NCI-H510A (cell line): ENCODE results near the gene TMEM51.
A peak's percentile ranks its signal among the peaks of the same experiment; 100 is the strongest.
"Not testable (repeated sequence)": the region's sequence is repeated elsewhere in the genome, so short reads cannot be mapped to it uniquely, and the experiment has no call there.

Experiments
- DNase-seq: peaks from one replicate; lab custom pipeline; 2025; lab: John Stamatoyannopoulos, UW

The TMEM51 gene

DNA sequence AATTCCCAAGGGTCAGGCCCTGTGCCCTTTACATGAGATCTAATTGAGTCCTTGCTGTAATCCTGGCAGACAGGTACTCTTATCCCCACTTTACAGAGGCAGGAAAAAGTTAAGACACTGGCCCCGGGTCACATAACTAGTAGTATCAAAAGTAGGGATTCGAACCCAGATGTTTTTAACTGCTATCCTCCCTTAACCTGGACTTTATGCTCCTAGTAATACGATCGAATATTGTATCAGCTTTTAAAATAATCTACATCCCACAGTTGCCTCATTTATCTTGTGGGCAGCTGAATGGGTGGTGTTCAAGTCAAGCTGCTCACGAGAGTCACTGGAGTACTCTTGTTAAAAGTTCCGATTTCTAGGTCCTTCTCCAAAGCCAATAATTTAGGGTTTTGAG lies 25.5 kb upstream of the TMEM51 start:
- no peak for DNase-seq

DNA sequence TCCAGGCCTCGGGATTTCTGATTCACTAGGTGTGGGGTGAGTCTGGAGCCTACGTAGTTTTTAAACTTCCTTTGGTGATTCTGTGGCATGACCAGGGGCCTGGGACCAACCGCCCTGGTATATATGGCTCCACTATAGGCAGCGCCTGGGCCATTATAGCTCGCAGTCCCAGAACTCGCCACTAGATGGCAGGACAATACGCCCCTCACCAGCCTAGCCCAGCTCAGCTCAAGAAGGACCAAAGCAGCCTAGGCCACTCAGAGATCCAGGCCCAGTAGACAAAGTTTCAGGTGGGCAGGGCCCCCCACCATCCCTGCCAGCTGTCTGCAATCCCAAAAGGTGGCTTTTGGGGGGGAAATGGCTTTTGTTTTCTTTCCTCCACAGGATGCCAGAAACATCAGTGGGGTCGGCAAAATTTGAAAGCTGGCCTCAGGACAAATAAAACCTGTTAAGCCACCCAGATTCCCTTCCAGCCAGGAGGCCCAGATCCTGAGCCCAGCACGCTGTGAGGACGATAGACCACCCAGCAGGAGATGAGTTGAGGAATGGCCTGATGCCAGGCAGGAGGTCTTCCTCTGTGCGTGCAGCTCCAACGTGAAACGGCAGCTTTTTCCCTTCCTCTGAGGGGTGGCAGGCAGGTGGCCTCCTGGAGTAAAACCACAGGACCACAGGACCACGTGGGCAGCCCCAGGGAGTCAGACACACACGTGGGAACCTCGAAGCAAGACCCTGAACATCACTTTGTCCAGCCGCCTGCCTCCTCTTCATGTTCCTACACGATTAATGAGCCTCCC lies 24.8 kb upstream of the TMEM51 start:
- DNase-seq, result peak; percentile 51

DNA sequence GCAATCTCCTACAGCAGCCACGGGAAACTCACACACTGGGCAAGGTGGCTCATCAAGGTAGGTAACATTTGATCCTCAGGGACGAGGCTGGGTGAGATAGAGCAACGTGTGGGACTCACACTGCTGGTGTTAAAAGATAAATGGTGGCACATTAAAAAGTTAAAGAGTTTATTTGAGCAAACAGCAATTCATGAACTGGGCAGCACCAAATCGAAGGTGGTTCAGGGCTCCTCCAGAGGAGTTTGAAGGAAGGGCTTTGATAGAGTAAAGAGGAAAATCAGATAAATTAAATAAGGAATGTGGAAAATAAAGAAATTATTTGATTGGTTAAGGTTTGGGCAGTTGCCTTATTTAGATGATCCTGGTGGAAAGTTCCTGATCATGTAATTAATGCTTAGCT lies 23.6 kb upstream of the TMEM51 start:
- no peak for DNase-seq

DNA sequence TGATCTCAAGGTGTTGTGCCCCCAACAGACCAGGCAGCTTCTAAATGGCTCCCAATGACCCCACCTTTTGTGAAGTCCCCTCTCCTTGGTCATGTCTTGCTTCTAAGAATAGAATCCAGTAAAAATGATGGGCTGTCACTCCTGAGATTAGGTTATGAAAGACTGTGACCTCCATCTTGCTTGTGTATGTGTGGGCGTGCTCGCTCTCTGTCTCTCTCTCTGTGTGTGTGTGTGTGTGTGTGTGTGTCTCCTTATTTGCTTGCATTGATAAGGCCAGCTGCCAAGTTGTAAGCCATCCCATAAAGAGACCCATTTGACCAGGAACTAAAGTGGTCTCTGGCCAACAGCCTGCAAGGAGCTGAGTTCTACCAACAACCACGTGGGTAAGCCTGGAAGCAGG lies 22.9 kb upstream of the TMEM51 start:
- no peak for DNase-seq

DNA sequence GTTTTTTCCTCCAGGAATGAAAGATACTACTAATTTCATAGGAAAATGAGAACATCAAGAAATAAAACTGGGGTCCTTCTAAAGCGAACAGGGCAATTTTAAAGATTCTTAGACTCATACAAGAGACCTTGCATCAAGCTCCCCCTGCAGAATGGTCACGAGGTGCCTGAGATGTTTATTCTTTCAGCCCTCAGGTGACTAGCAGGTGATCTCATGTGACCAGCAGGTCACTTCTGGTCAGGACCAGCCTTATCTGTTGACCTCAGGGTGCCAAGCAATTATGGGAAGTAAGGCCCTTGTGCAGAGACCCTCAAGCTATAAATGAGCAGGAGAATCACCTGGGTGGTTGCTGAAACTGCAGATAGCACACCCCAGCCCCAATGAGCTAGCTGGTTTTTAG lies 20.6 kb upstream of the TMEM51 start:
- no peak for DNase-seq

DNA sequence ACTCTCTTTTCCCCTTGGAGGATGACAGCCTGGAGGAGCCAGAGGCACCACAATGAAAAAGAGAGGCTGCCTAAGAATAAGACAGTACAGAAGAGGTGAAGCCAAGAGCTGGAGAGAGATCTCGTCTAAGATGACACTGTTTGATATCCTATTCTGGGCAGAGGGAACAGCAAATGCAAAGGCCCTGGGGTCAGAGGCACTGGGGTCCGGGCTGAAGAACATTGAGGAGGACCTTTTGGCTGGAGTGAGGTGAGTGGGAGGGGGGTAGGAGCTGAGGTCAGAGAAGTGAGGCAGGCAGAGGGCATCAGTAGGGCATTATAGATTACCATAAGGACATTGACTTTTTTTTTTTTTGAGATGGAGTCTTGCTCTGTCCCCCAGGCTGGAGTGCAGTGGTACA lies 19.3 kb upstream of the TMEM51 start:
- no peak for DNase-seq

DNA sequence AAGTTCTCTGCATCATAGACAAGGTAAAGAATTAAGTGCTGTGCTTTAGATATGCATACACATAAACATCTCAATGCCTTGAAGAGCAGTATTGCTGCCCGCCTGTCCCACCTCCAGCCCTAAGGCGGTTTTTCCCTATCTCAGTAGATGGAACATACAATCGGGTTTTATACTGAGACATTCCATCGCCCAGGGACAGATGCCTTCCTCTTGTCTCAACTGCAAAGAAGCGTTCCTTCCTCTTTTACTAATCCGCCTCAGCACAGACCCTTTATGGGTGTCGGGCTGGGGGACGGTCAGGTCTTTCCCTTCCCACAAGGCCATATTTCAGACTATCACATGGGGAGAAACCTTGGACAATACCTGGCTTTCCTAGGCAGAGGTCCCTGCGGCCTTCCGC lies 17.9 kb upstream of the TMEM51 start:
- not testable (repeated sequence) for DNase-seq

DNA sequence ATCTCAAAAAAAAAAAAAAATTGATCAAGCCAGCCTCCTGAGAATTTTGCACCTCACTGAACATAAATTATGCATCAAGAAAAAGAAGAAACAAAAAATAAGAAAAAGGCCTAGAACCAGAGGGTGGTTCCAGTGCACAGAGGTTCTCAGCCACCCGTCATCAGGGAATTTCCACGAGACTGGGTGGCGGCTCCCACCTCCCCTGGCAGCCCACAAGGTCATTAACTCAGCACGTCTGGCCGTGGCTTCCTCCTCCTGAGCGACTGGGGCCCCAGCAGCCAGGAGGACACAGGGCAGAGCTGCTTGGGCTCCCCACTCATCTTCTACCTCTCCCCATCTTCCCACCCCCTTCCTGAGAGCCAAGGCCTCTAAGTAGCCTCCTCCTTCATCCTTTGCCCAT lies 15.7 kb upstream of the TMEM51 start:
- DNase-seq, result no peak

DNA sequence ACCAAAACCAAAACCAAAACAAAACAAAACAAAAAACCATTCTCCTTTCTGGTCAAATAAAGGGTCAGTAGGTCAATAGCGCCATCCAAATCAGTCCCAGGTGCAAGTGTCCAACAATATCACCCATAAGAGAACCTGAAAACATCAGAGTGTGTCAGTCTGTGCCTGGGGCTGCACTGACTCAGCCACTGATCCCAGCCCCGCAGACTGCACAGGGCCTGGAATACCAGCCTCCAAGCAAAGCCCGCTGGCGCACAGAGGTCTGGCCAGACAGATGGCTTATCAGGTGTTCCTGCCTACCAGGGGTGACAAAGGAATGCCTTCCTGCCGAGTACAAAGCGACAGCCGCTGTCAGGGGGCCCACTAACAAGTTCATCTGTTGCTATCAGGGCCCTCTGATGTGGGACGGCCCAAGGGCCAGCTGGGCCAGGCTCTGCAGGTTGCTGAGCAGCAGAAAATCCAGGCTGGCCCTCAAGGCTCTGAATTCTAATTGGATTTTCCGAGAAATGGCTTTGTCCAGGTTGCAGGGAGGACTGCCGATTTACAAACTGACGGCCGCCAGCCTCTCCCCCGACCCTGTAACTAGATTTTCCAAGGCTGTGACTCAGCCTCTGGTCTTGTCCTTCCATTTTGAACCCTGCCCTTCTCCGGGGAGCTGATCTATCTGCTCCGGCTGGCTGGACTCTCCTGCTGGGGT lies 13.7 kb upstream of the TMEM51 start:
- no peak for DNase-seq

DNA sequence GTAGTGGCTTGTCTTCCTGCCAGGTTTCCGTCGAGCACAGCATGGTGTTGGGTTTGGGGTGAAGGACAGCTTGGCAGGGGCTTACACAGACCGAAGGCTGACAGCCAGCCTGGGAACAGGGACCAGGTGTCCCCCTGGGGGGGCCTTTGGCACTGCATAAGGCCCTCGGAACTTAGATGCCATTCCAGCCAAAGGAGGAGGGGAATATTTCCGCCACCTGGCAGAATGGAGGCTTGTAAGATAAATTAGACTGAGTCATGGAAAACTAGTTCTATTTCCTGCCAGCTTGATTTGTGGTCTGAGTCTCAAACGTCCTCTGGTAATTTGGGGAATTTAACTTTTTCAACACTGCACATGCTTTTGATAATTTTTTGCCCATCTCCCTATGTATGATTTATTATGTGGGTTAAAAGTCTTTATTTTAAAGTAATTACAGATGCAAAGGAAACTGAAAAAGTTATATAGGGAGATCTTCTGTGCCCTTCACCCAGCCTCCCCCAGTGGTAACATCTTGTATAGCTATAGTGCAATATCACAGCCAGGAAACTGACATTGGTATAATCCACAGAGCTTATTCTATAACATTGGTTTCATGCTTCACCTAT lies 11.5 kb upstream of the TMEM51 start:
- no peak for DNase-seq

DNA sequence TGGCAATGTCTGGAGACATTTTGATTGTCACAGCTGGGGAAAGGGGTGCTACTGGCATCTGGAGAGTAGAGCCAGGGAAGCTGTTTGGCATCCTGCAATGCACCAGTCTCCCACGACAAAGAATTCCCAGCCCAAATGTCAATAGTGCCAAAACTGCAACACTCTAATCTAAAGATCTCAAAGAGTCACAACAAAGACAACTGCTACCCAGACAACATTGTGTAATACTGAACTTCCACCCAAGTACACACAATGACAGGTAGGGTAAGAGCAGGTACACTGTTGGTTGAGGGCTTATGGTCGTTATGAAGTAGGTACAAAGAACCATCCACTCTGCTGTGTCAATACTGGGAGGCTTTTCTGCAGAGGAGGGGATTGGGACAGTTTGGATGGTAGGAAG lies 8.2 kb upstream of the TMEM51 start:
- no peak for DNase-seq

DNA sequence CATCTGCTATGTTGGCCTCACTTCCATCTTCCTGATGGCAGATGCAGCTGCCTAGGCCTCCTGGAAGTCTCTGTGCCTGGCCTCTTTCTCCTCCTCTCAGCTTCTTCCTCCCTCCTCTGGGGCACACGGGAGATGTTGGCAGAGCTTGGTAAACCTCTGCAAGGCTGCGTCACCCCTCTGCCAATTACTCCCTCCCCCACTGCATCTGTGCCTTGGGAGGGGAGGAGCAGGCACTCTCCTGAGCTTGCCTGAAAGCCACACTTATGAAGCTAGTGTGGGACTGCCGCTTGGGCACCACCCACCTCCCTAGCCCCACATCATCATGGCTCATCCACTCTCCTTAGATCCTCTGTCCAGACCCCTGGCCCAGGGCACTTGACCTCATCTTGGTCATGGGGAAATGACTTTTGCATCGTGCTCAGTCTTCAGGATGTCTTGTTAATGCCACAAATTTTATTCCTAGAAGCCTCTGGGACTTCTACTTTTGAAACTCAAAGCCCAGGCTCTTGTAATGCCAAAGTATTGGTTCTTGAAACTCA lies 7.3 kb upstream of the TMEM51 start:
- DNase-seq, result no peak

DNA sequence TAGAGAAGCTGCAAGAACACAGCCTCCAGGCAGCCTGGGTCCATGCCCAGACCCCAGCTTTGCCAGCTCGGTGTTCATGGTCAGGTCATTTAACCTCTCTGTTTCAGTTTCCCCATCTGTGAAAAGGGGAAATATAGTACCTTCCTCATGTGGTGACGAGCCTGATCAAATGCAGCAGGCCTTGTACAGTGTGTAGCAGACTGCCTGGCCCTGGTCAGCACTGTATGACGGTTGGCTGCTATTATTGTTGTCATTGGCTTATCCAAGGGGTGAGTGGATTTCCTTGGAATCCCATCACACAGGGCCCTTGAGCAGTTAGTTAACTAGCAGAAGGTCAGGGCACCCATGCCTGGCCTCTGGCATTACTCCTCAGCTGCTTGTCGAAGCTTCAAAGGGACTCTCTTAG lies 6.6 kb upstream of the TMEM51 start:
- no peak for DNase-seq

DNA sequence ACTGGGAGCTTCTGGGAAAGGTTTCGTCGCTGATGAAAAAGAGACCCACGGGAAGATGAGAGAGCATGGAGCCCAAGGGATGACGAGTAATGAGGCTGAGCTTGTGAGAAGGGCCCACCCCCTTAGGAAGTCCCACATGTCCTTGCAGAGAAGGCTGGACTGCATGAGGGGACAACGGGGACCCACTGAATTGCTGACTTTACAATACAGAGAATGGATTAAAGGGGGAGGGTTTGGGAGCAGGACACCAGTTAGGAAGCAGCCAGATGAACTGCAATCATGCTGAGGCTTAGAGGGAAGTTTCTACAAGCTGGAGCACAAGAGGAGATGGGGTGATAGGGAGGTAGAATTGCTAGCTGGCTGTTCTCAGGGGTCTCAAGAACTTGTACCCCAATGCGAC lies 5.5 kb upstream of the TMEM51 start:
- DNase-seq, result no peak

DNA sequence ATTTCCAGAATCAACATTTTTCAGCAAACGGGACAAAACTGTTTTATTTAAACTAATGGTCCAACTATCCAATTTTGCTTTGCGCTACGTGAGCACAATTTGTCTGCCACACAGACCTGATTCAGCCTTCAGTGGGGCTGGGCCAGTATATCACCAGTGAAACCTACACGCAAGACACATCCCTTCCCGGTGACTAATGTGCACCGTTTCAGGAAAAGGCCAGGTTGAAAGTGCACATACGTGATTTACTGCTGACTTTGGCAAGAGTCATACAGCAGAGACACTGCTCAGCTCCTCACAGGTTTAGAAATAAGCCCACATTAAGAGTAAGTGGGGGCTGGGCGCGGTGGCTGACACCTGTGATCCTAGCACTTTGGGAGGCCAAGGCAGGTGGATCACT lies 5.1 kb upstream of the TMEM51 start:
- DNase-seq, result no peak

DNA sequence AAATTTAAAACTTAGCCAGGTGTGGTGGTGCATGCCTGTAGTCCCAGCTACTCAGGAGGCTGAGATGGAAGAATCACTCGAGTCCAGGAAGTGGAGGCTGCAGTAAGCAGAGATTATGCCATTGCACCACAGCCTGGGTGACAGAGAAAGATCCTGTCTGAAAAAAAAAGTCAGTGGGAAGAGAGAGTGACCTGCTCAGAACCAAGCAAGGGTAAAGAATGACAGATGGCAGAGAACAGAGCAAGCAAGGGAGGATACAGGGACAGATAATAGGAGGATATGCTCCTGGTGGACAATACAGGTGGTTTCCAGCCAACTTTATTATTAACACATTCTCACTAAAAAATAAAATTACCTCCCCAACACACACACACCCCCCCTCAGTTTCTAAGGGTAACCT lies 4.6 kb upstream of the TMEM51 start:
- no peak for DNase-seq

DNA sequence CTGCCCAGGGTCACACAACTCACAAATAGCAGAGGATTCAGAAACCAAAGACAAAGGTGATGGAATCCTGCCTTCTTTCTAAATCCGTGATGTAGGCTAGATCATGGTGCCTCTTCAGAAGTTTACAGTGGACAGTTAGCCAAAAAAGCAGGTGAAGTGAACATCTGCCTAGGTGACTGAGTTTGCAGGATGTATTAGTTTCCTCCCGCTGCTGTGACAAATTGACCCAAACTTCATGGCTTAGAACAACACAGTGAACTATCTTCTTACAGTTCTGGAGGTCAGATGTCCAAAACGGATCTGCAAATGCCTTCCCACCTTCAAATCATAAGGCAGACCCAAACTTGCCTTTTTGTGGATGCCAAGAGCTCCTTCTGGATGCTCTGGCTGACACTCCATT lies 3.2 kb upstream of the TMEM51 start:
- no peak for DNase-seq

DNA sequence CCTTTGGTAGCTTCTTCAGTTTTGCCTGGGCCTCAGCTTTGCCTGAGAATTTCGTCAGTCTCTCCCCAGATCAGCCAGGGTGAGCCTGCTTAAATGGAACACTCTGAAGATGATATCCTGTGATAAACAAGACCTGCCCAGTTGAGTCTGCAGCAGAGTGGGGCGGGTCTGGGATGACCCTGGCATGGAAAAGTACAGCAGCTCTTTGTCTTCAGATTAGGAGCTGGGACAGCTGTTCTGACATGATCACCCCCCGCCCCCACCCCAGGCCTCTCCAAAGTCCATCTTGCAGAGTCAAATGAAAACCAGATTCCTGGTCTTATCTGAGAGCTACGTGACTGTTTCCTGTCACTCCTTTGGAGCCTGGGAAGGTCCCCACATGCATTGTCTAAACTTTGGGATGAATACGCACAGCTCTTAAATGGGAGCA lies 2.2 kb upstream of the TMEM51 start:
- DNase-seq, result no peak

DNA sequence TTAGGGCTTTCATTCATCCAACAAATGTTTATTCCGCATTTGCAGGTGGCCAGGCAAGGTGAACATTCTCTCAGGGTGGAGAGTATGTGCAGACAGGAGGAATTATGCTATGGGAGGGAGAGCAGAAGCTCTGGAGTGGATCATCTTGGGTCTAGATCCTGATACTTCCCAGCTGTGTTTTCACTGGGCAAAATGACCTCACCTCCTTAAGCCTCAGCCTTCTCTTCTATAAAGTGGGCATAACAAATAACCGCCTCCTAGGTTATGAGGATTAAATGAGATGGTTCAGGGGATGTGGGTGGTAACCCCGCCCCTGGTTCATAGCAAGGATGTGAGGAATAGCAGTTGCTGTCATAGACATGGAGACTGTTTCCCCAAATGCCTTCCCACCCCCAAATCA lies 1.7 kb upstream of the TMEM51 start:
- DNase-seq, result no peak

DNA sequence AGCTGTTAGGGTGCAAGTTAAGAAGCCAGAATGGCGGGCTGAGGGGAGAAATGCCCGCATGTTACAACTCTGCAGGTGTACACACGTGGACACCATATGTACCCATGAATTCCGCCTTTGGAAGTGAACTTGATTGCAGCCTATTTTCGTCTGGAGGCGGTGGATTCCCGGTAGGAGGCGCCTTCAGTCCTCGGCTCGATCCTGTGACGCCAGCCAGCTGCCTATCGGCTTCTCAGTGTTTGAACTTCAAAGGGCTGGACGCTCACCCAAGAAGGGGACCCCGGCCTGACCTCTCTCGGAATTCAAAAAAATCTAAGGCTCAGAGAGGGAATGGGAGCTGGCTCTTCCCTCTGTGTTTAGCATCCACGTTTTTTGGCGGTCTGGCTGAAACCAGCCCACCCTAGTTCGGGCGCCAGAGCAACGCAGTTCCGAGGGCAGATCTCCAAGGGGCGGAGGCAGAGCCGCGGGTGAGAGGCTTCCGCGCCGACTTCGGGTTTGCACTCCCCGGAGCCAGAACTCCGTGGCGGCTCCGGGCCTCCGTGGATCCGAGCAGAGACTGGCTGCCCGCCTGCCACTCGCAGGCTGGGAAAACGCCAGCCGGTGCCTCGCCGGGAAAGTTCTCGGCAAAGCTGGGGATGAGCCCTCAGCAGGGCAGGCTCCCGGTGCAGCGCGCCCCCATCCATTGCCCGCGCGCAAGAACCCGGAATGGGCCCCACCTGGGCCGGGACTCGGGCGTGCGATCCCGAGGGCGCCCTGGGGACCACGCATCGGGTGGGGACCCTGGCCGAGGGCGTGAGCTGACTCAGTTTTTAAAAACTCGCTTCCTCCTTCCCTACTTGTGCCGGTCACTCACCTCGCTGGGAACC lies 996 bp upstream of the TMEM51 start:
- peak; percentile 91 for DNase-seq

DNA sequence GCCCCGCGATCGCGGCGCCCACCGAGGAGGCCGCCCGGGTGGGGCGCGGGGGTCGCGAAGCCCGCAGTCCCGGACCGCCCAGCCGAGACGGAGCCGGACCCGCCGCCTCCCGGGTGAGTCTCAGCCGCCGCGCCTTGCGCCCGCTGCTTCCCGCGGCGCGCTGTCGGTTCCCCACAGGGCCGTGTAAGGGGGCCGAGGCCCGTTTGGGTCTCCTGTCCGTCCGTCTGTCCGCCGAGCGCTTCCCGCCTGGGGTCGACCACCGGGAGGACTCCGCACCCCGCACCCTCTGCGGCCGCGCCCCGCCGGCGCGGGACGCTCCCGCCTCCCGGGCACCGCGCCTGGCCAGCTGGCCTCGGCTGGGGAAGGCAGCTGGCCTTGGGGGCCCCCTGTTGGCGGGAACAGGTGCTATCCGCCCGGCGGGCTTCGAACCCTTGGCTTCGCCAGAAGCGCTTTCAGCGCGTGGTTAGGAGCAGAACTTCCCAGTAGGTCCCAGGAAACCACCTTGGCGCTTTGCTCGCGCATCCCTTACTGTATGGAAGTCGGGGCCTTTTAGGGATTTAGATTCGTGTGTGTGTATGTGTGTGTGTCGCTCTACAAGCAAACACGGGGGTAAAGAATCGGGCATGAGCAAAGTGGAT lies 414 bp downstream of the TMEM51 start:
- DNase-seq, result peak; percentile 76
